Activated T-helper 2 cell treated with anti-CD3 and anti-CD28 coated beads, Interferon-gamma antibody, Interleukin-2, Interleukin-4, amounts not matched to agents 10 μg/mL and 5 μg/mL and 100 μg/mL, durations not matched to agents 14 hours and 24 hours and 36 hours (primary cell): ENCODE measurements around the gene GNA12. TPM values are rescaled to one million over a fixed set of nuclear protein-coding genes. Genes with fewer than 3 reads are reported as not detected.

Source experiments
- DNase-seq: peaks from one replicate; pipeline ENCODE4 v3.0.0; 2021; ENCODE audit warnings: low spot score
- H3K27ac Mint-ChIP-seq: one replicate; pipeline ENCODE4 v1.8.0; 2021; ENCODE audit warnings: mixed read lengths
- H3K27me3 Mint-ChIP-seq: one replicate; pipeline ENCODE4 v1.8.0; 2021; ENCODE audit warnings: low read depth, mixed read lengths
- H3K36me3 Mint-ChIP-seq: one replicate; pipeline ENCODE4 v1.8.0; 2021; ENCODE audit warnings: low read depth, mixed read lengths
- H3K4me1 Mint-ChIP-seq: one replicate; pipeline ENCODE4 v1.8.0; 2021; ENCODE audit warnings: low read depth, mixed read lengths
- H3K4me3 Mint-ChIP-seq: one replicate; pipeline ENCODE4 v1.8.0; 2021; ENCODE audit warnings: low read depth, mild to moderate bottlenecking, moderate library complexity, mixed read lengths
- H3K9me3 Mint-ChIP-seq: one replicate; pipeline ENCODE4 v1.8.0; 2021; ENCODE audit warnings: mixed read lengths
- intact Hi-C: fragments of 100-400 bp; cut with micrococcal nuclease; formaldehyde crosslinking; loops from one replicate; pipeline ENCODE4 v1.15.1; 2023
- total RNA-seq: library from RNA; stranded (reverse); gene quantifications from 2 replicates; pipeline ENCODE4 v1.2.3, GENCODE V29; 2022

GNA12 gene
- total RNA-seq, 1 donor from 2014 or later: 40.9 TPM

DNA sequence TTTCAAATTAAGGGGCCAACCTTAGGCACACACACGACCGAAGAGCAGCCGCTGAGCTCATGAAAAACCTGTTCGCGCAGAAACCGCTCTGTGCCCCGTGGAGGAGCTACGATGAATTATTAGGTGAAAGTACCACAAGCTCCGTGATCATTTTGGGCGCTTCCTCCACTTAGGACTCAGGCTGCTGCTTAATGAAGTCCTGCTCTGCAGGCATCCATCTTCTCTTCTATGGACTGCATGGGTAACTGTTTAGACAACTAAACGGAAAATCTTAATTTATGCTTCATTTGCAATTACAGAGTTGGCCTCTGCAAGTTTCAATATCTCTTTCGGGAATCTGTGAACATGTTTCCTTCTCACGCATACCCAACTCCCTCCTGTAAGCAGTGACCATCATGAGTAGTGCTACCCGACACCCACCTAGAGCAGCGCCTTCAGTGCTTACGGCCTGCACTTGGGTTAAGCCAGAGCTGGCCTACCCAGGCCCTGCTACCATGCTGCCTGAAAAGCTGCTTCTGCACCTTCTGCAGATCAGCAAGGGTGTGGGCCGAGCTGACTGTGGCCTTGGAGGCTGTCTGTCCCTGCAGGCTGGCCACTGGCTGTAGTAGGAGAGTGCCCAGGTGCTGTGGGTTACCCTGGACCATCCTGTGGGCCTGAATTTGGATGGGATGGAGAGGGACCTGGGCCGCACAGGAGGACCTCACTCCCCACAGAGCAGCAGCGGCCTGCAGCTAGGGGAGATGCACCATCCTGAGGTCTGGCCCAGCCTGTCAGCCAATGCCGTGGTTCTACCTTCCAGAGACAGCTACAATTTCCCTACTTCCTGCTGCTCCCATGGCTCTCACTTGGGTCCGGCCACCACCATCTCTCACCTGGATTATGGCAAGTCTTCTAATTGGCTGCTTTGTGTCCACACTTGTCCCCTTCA is 36.0 kb downstream of the GNA12 start:
- Mint-ChIP-seq H3K9me3 (no peaks in the 10 kb centered on the region), H3K4me3 (no peak overlapping the region), H3K27ac (no peak overlapping the region), H3K36me3 (no peaks in the 10 kb centered on the region), H3K4me1 (peaks cover 14% of the 10 kb centered on the region), H3K27me3 (no peaks in the 10 kb centered on the region)
- DNase-seq: no peak
- intact Hi-C loops: no loop called here

- Mint-ChIP-seq H3K36me3 (no peaks in the 10 kb centered on the region), H3K4me3 (no peak overlapping the region), H3K27ac (no peak overlapping the region), H3K9me3 (no peaks in the 10 kb centered on the region), H3K27me3 (no peaks in the 10 kb centered on the region), H3K4me1 (peaks cover 16% of the 10 kb centered on the region)
- intact Hi-C loops: no loop called here
- no peak for DNase-seq
These were observed 36.7 kb downstream of the GNA12 start for GRCh38 chr7:2807460-2807844.

DNA sequence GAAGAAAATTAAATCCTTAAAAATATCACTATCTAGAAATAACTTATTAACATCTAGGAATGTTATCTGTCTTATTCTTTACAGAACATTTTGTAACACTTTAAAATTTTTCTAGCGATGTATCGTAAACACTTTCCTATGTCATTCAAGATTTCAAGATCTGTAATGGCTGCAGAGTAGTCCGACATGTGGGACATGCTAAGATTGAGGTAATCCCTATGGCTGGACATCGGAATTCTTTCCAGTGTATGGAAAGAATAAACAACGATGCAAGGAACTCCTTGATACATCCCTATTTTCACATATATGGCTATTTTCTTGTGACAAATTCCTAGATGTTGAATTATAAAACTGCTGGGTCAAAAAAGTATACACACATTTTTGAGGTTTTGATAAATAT is 37.5 kb downstream of the GNA12 start:
- Mint-ChIP-seq H3K4me3 (no peak overlapping the region), H3K36me3 (no peaks in the 10 kb centered on the region), H3K9me3 (no peaks in the 10 kb centered on the region), H3K4me1 (peaks cover 24% of the 10 kb centered on the region), H3K27me3 (no peaks in the 10 kb centered on the region), H3K27ac (no peak overlapping the region)
- intact Hi-C loops: no loop called here
- no peak for DNase-seq

DNA sequence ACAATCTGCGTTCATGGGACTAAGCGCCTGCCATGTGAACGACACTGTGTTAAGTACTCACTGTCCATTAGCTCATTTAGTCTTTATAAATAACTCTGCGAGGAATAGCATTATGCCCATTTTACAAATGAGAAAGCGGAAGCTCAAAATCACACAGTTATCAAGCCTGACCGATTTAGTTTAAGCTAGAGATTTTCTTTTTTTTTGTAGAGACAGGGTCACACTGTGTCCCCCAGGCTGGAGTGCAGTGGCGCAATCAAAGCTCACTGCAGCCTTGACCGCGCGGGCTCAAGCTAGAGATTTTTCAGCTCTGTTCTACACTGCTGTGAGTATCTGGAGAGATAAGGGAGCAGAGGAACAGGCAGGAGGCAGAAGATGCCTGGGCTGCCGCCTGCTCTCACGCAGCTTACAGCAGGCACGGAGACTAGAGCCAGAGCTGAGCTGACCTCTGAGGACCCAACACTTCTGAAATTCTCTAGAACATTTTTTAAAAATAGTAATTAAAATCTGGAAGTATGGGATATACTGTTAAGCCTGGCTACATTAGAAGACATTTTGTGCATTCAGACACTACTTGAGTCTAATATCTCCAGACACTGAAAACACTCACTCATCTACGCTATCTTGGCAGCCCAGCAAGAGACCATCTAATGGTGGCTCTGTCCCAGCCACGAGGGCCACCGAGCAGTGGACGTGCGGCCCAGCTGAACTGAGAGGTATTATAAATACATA is 38.7 kb downstream of the GNA12 start:
- Mint-ChIP-seq H3K4me1 (peaks cover 31% of the 10 kb centered on the region), H3K9me3 (no peaks in the 10 kb centered on the region), H3K4me3 (no peak overlapping the region), H3K27ac (no peak overlapping the region), H3K27me3 (no peaks in the 10 kb centered on the region), H3K36me3 (no peaks in the 10 kb centered on the region)
- intact Hi-C loops: no loop called here
- DNase-seq: no peak

DNA sequence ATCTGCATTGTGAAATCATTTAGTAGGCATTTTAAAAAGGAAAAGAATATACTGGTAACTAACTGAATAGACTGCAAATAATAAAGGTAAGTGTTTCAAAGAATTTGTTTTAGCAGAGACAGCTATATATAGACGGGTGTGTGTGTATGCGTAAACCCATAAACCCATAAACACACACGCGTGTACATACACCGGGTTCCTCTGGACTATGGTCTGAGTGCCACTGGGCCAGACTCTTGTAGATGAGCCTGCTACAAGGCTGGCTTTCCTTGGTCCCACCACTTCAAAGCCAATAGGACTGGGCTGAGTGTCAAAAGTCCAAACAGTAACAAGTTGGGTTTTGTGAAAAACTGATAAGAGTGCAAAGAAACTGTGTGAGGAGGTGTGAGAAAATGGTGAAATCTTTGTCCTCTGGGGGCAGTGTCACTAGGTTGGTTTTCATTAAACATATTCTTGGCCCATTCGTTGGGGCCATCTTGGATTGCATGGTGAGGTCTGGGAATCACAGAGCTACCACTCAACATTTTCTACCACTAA is 39.8 kb downstream of the GNA12 start:
- H3K9me3 Mint-ChIP-seq: no peaks in the 10 kb centered on the region
- no peaks in the 10 kb centered on the region for H3K36me3 Mint-ChIP-seq
- intact Hi-C loops: no loop called here
- no peak for DNase-seq
- H3K27ac Mint-ChIP-seq: no peak overlapping the region
- peaks cover 37% of the 10 kb centered on the region for H3K4me1 Mint-ChIP-seq
- no peak overlapping the region for H3K4me3 Mint-ChIP-seq
- H3K27me3 Mint-ChIP-seq: no peaks in the 10 kb centered on the region

DNA sequence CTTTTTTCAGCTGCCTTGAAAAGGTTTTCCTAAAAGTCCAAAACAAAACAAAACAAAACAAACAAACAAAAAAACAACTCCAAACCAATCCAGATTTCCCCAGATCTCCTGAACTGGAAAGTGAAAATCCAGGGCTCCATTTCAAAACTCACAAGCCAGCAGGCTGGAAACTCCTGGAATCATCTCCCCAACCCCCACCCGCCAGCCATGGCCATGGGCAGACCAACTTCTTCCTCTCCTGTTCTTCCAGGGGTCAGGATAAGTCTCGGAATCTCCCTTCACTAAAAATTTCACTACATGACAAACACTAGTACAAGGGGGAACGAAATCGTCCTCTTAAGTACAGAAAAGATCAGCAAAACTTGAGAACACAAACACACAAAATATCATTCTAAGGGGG is 40.4 kb downstream of the GNA12 start:
- peaks cover 37% of the 10 kb centered on the region for H3K4me1 Mint-ChIP-seq
- no peak overlapping the region for H3K4me3 Mint-ChIP-seq
- H3K27ac Mint-ChIP-seq: no peak overlapping the region
- H3K9me3 Mint-ChIP-seq: no peaks in the 10 kb centered on the region
- intact Hi-C loops: no loop called here
- no peaks in the 10 kb centered on the region for H3K27me3 Mint-ChIP-seq
- no peak for DNase-seq
- H3K36me3 Mint-ChIP-seq: no peaks in the 10 kb centered on the region

GRCh38 chr7:2803342-2803692 is 40.8 kb downstream of the GNA12 start:
- no peaks in the 10 kb centered on the region for H3K36me3 Mint-ChIP-seq
- intact Hi-C loops: no loop called here
- no peak for DNase-seq
- H3K4me3 Mint-ChIP-seq: no peak overlapping the region
- no peaks in the 10 kb centered on the region for H3K9me3 Mint-ChIP-seq
- H3K27me3 Mint-ChIP-seq: no peaks in the 10 kb centered on the region
- H3K27ac Mint-ChIP-seq: no peak overlapping the region
- H3K4me1 Mint-ChIP-seq: peaks cover 34% of the 10 kb centered on the region

DNA sequence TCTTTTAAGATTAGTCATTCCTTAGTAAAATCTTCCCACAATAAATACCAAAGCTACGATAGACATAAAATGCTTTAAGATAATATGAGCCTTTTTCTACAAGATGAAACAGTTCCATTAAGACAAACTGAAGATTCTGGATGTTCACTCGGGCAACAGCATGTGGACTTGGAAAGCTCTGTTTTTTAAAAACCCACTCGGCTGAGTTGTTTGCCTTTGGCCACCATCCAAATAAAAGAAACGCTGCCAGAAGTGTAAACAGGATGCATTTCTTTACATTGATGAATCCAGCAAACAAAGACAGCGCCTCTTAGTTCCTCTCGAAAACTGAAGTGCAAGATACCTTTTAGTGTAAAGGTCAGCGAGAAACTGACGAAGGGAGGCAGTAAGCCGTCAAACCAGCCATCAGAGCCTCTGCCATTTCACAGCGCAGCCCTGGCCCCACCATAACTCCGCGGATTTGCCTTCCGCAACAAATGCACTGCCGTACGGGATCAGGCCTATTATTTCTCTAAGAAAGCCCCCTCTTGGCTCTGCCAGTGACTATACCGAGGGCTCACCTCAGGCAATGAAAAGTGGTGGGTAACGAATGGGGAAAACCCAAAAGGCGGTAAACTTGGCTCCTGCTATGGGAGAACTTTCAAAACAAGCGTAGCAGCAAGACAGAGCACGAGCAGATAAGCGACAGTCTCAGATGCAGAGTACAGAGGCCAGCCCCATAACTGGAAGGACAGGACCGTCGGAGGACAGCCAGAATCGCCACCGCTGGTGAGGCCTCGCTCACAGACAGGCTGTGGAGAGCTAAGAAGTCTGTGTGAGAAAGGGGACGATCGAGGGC is 41.4 kb downstream of the GNA12 start:
- Mint-ChIP-seq H3K27me3 (no peaks in the 10 kb centered on the region), H3K9me3 (no peaks in the 10 kb centered on the region), H3K4me3 (no peak overlapping the region), H3K36me3 (no peaks in the 10 kb centered on the region), H3K27ac (no peak overlapping the region), H3K4me1 (peaks cover 34% of the 10 kb centered on the region)
- DNase-seq: no peak
- intact Hi-C loops: no loop called here

DNA sequence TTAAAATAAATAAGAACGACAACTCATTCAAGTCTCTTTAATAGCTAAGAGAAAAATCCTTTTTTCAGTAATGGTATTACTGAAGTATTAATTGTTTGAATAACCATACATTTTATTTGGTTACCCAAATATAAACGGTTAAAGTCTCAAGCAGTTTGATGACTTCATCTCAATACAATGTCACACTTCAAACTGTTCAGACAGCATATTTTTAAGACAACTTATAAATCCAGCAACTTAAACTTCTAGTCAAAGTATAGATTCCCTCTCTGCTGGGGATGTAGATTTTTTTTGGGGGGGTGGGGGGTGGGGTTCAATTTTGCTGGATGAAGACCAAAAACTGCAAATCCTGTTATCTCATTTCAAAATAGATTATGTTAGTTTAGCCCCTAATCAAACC is 42.0 kb downstream of the GNA12 start:
- no peak for DNase-seq
- H3K27me3 Mint-ChIP-seq: no peaks in the 10 kb centered on the region
- H3K9me3 Mint-ChIP-seq: no peaks in the 10 kb centered on the region
- no peak overlapping the region for H3K27ac Mint-ChIP-seq
- intact Hi-C loops: no loop called here
- H3K36me3 Mint-ChIP-seq: no peaks in the 10 kb centered on the region
- H3K4me3 Mint-ChIP-seq: no peak overlapping the region
- H3K4me1 Mint-ChIP-seq: peaks cover 37% of the 10 kb centered on the region

- Mint-ChIP-seq H3K36me3 (no peaks in the 10 kb centered on the region), H3K27me3 (no peaks in the 10 kb centered on the region), H3K9me3 (no peaks in the 10 kb centered on the region), H3K4me1 (peaks cover 37% of the 10 kb centered on the region), H3K4me3 (no peak overlapping the region), H3K27ac (no peak overlapping the region)
- DNase-seq: no peak
- intact Hi-C loops: no loop called here
These were observed 43.0 kb downstream of the GNA12 start for GRCh38 chr7:2800931-2801688.

DNA sequence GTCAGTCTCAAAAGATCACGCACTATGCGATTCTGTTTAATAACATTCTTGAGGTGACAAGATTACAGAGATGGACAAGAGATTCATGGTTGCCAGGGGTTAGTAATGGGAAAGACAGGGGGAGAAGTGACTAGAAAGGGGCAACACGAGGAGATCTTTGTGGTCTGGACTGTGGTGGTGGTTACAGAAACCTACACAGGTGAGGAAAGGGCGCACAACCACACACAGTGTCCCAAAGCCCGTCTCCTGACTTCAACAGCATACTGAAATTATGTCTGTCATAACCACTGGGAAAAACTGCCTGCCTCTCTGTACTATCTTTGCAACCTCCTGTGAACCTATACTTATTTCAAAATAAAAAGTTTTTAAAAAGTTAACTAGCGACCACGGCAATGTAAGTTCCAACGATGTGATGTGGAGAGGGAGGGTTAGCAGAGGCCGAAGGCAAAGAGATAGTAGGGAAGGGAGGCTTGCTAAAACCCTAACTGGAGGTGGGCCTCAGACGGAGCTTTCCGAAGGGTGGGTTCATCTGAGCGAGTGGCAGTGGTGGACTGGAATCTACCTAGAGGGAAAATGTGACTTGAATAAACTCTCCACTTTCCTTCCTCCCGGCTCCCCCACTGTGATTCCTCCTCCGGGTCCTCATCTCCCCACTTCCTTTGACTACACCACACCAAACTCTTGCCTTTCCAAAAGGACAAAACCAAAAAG is 43.7 kb downstream of the GNA12 start:
- Mint-ChIP-seq H3K27ac (no peak overlapping the region), H3K4me1 (peaks cover 37% of the 10 kb centered on the region)
- no peak for DNase-seq

GRCh38 chr7:2799253-2799652 is 44.9 kb downstream of the GNA12 start:
- no peaks in the 10 kb centered on the region for H3K27me3 Mint-ChIP-seq

More for the DNA sequence above, 43.7 kb downstream of the GNA12 start:
- no peaks in the 10 kb centered on the region for H3K9me3 Mint-ChIP-seq
- no peaks in the 10 kb centered on the region for H3K27me3 Mint-ChIP-seq
- no peaks in the 10 kb centered on the region for H3K36me3 Mint-ChIP-seq
- intact Hi-C loops: no loop called here
- no peak overlapping the region for H3K4me3 Mint-ChIP-seq

More at GRCh38 chr7:2799253-2799652, 44.9 kb downstream of the GNA12 start:
- DNase-seq: no peak
- Mint-ChIP-seq H3K4me1 (peaks cover 37% of the 10 kb centered on the region), H3K4me3 (no peak overlapping the region), H3K36me3 (peaks cover 5% of the 10 kb centered on the region), H3K27ac (no peak overlapping the region), H3K9me3 (no peaks in the 10 kb centered on the region)
- intact Hi-C loops: no loop called here
